Measurements from ENCODE around the gene PDE9A. TPM values are rescaled to one million over a fixed set of nuclear protein-coding genes. Genes with fewer than 3 reads are reported as not detected.

Gene PDE9A
- total RNA-seq, 1 donor from 2014 or later: 1.6 TPM

DNA sequence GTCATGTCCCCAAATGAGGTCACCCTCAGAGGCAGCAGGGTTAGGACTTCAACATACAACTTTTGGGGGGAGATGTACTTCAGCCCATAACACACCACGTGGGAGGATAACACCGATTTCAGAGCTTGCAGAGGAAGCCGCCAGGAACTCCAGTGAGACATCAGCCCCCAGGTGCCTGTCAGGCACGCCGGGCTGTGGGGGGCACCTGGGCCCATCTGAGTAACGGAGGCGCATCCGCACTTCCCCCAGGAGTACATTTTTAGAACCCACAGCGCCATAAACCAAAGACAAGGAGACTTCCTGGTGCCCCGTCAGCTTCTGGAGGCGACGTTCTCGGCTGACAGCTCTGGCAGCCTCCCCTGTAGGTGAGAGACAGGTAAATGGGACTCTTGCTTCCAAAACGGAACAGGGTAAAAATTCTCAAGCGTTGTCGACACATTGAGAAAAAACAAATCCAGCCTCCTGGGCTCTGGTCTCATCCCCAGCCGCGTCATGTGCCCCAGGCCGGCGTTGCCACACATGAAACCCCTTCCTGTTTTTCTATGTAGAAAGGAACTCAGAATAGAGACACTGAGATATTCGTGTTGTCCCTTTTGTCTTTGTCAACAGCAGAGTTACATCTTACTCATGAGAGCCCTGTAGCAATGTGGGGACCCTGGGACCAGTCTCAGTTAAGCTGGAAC, 93.3 kb downstream of the PDE9A start:
- TF ChIP-seq, protein P1, sequence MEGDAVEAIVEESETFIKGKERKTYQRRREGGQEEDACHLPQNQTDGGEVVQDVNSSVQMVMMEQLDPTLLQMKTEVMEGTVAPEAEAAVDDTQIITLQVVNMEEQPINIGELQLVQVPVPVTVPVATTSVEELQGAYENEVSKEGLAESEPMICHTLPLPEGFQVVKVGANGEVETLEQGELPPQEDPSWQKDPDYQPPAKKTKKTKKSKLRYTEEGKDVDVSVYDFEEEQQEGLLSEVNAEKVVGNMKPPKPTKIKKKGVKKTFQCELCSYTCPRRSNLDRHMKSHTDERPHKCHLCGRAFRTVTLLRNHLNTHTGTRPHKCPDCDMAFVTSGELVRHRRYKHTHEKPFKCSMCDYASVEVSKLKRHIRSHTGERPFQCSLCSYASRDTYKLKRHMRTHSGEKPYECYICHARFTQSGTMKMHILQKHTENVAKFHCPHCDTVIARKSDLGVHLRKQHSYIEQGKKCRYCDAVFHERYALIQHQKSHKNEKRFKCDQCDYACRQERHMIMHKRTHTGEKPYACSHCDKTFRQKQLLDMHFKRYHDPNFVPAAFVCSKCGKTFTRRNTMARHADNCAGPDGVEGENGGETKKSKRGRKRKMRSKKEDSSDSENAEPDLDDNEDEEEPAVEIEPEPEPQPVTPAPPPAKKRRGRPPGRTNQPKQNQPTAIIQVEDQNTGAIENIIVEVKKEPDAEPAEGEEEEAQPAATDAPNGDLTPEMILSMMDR (IDR thresholded peaks at IDR 0.05; ENCODE audit: insufficient read depth, low read length, severe bottlenecking): no peak
- no peak for FAIRE-seq
- Histone ChIP-seq H3K36me3 (ENCODE audit: control insufficient read depth, insufficient read depth, low read length) (no peaks in the 10 kb centered on the region), H3K4me3 (ENCODE audit: low read depth, low read length) (no peak overlapping the region), H3K27me3 (ENCODE audit: control insufficient read depth, insufficient read depth, low read length) (no peaks in the 10 kb centered on the region)
- DNase-seq (ENCODE audit: low read depth): no peak

DNA sequence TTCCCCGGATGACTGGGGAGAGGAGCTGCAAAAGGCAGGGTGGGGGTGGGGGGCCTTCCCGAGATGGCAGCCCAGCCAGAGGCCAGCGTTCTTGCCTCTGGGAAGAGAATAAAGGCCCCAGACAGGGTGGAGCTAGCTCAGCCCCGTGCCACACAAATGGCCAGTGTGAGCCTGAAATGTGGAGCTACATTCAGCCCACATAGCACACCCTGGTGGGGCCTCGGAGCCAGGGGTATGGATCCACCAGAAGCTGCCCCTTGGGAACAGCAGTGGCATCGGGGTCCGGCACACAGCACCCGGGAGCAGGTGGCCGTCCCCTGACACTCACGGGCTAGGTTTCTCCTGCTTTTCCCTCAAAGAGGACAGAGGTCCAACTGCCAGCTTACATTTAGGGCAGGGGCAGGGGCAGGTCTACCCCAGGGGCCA, 93.9 kb downstream of the PDE9A start:
- Histone ChIP-seq H3K27me3 (ENCODE audit: control insufficient read depth, insufficient read depth, low read length) (no peaks in the 10 kb centered on the region), H3K36me3 (ENCODE audit: control insufficient read depth, insufficient read depth, low read length) (no peaks in the 10 kb centered on the region), H3K4me3 (ENCODE audit: low read depth, low read length) (no peak overlapping the region)
- DNase-seq (ENCODE audit: low read depth) (no peak), FAIRE-seq (no peak)
- TF ChIP-seq, protein P1 (IDR thresholded peaks at IDR 0.05; ENCODE audit: insufficient read depth, low read length, severe bottlenecking): no peak

DNA sequence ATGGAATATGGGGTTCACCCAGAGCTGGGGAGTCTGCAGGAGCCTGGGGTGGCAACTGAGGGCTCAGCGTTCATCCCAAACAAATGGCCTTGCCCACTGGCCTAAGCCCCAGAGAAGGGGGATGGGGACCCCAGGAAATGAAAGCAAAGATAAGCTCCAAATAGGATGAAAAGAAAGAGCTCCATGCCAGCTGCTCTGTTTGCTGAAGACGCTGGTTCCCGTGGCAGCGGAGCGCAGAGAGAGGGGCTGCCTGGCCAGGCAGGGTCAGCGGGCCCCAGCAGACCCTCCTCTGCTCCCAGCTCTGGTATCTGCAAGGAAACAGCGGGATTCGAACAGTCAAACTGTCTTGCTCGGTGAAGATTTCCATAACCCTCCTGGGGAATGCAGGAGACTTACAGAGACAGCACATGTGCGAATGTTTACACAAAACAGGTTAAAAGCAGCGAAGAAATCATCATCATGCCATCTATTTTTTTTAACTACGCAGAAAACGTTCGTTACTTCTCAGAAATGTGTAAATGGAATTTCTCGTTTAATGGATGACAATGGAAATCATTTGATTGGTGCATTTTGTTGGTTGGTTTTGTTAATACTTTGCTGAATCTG, 94.4 kb downstream of the PDE9A start:
- no peaks in the 10 kb centered on the region for H3K27me3 ChIP-seq (ENCODE audit: control insufficient read depth, insufficient read depth, low read length)
- no peak overlapping the region for H3K4me3 ChIP-seq (ENCODE audit: low read depth, low read length)
- FAIRE-seq (no peak), DNase-seq (ENCODE audit: low read depth) (no peak)
- H3K36me3 ChIP-seq (ENCODE audit: control insufficient read depth, insufficient read depth, low read length): no peaks in the 10 kb centered on the region
- TF ChIP-seq, protein P1 (IDR thresholded peaks at IDR 0.05; ENCODE audit: insufficient read depth, low read length, severe bottlenecking): no peak

DNA sequence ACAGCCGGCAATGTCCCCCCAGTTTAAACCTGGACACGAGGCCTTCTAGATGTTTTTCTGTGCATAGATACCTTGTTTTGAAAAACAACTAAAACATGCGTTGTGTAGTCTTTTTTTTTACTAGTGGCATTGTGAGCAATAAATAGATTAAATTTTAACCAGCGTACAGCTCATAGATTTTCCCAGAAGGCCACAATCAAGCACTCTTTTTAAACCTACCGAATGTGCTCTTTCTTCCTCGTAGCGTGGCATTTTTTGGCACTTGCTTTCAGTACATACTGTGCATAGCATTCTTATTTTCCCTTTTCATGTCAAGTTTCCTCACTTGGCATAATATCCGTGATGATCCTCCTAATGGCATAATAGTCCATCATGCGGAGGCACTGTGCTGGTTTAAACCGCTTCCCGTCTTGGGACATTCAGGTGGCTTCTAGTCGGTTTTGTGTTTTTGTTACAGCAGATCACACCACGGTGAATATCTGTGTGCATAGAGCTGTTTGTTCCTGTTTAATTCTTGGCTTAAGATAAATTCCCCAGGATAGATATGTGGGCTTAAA, 95.3 kb downstream of the PDE9A start:
- Histone ChIP-seq H3K4me3 (ENCODE audit: low read depth, low read length) (no peak overlapping the region), H3K36me3 (ENCODE audit: control insufficient read depth, insufficient read depth, low read length) (no peaks in the 10 kb centered on the region), H3K27me3 (ENCODE audit: control insufficient read depth, insufficient read depth, low read length) (no peaks in the 10 kb centered on the region)
- TF ChIP-seq, protein P1 (IDR thresholded peaks at IDR 0.05; ENCODE audit: insufficient read depth, low read length, severe bottlenecking): no peak
- DNase-seq (ENCODE audit: low read depth): no peak
- no peak for FAIRE-seq

DNA sequence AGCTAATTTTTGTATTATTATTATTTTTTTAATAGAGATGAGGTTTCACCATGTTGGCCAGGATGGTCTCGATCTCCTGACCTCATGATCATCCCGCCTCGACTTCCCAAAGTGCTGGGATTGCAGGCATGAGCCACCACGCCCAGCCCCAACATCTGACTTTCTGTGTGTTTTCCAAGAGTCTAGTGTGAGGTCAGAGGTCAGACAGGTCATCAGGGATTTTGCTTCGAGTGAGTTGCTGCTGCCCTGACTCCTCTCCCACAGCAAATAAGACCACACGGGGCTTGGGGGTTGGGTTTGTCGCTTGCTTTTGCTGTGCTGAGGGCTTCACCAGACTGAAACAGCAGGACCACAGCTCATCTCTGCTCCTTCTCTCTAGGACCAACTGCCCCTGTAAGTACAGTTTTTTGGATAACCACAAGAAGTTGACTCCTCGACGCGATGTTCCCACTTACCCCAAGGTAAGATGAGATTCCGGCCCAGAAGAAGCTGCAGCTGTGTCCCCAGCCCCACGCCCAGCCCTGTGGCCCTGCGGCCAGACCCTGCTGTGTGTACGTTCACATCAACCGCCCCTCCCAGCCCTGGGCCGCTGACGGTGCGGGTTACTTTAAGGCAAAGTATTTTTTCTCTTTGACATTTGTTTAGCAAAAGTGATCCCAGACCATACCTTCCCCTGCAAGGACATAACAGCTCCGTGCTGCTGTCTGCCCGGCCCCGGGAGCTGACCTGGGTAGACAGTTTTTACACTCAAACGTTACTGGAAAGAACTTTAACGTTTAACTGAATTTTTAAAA, 97.5 kb downstream of the PDE9A start:
- DNase-seq (ENCODE audit: low read depth) (no peak), FAIRE-seq (no peak)
- Histone ChIP-seq H3K36me3 (ENCODE audit: control insufficient read depth, insufficient read depth, low read length) (no peaks in the 10 kb centered on the region), H3K4me3 (ENCODE audit: low read depth, low read length) (no peak overlapping the region), H3K27me3 (ENCODE audit: control insufficient read depth, insufficient read depth, low read length) (no peaks in the 10 kb centered on the region)
- TF ChIP-seq, protein P1 (IDR thresholded peaks at IDR 0.05; ENCODE audit: insufficient read depth, low read length, severe bottlenecking): no peak
